WI38 (cell line): ENCODE data around the gene EEF1A2.

Source experiments
- H3K4me3 ChIP-seq: 2 replicates; pipeline ENCODE4 v1.5.1; 2011; ENCODE audit warnings: low read depth, mild to moderate bottlenecking, control low read depth, low read length
- CTCF ChIP-seq: IDR thresholded peaks from 2 replicates; pipeline ENCODE4 v1.5.1; 2012; ENCODE audit warnings: low read depth, mild to moderate bottlenecking, control low read depth, low read length

EEF1A2 gene

DNA sequence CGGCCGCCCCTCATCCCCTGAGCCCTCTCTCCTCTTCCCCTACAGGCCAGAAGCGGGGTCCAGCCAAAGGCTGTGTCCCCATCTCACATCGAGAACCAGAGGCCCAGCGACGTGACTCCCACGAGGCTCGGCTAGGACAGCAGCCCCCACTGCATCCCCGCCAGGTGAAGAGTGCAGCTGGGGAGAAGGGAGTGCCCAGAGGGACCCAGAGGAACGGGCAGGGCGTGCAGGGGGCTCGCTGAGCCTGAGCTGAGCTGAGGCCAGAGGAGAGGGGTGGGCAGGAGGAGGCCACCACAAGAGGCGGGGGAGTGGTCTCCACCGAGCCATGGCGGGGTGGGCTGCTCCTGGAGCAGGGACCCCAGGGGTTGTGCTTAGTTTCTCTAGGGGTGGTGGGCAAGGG is 59.0 kb downstream of the EEF1A2 start:
- H3K4me3 ChIP-seq, result no peak overlapping the region
- no peak for TF ChIP-seq CTCF

DNA sequence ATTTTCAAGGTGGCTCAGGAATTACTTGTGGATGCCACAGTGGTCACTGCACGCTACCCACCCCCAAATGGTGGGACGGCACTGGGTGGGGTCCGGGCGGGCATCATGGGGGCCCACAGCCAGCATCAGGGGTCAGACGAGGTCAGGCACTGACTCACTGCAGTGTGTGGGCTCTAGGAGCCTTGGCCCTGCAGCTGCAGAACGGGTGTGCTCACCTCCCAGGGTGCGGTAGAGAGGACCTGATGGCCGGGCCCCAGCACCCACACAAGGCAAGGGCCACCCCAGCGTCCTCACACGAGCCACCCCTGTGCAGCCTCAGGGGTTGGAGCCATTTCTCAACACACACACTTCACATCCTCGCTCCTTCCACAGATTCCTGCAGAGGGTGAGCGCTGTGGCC is 60.8 kb downstream of the EEF1A2 start:
- H3K4me3 ChIP-seq, result no peak overlapping the region
- no peak for TF ChIP-seq CTCF
